ENCODE results near the gene SPATA9. TPM values are rescaled to one million over a fixed set of nuclear protein-coding genes. Genes with fewer than 3 reads are reported as not detected.

SPATA9 gene
- total and polyA plus RNA-seq, 9 of the 15 experiments (the other 6 are each of a cell fraction or from before 2014, with no cell fraction given), result 0.16 to 5.5 (median 0.39) TPM; not detected in 3

DNA sequence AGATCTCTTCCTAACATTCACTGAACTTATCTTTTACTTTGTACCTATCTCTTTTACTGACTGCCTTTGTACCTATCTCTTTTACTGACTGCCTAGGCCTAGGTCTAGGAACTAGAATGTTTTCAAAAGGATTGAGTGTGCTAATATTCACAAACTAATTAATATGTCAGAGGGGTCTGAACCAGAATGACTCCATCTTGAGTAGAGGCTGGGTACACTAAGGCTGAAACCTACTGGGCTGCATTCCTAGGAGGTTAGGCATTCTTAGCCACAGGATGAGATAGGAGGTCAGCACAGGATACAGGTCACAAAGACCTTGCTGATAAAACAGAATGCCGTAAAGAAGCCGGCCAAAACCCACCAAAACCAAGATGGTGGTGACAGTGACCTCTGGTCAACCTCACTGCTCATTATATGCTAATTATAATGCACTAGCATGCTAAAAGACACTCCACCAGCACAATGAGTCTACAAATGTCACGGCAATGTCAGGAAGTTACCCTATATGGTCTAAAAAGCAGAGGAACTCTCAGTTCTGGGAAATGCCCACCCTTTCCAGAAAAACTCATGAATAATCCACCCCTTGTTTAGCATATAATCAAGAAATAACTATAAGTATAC, 45.8 kb upstream of the SPATA9 start (continued):
- TF ChIP-seq CSDE1 (IDR thresholded peaks at IDR 0.05) (no peak), DEAF1 (CRISPR knock-in tag; IDR thresholded peaks at IDR 0.05) (peak; percentile 91), ZNF780A (CRISPR knock-in tag; IDR thresholded peaks at IDR 0.05) (peak; percentile 93), ZNF655 (CRISPR knock-in tag; IDR thresholded peaks at IDR 0.05) (peak; percentile 92), ADNP (tag; IDR thresholded peaks at IDR 0.05) (no peak), KAT7 (CRISPR knock-in tag; IDR thresholded peaks at IDR 0.05; ENCODE audit: borderline replicate concordance) (no peak), STAT5A (IDR thresholded peaks at IDR 0.05; ENCODE audit: borderline replicate concordance, low read length) (peak; percentile 97), POLR2B (IDR thresholded peaks at IDR 0.05; ENCODE audit: low read depth, partially characterized antibody) (no peak), ZNF444 (CRISPR knock-in tag; IDR thresholded peaks at IDR 0.05) (peak; percentile 98), JUNB (CRISPR knock-in tag; conservative IDR thresholded peaks at IDR 0.05) (peak; percentile 52; the same call in 1 of the 2 replicates), MBD2 (IDR thresholded peaks at IDR 0.05; ENCODE audit: borderline replicate concordance, low read depth) (peak; percentile 66; the same call in 1 of the 2 replicates), MXI1 (IDR thresholded peaks at IDR 0.05; ENCODE audit: low read depth, low read length) (no peak), SNAPC5 (CRISPR knock-in tag; IDR thresholded peaks at IDR 0.05) (peak; percentile 87)
- TF ChIP-seq, protein P1, sequence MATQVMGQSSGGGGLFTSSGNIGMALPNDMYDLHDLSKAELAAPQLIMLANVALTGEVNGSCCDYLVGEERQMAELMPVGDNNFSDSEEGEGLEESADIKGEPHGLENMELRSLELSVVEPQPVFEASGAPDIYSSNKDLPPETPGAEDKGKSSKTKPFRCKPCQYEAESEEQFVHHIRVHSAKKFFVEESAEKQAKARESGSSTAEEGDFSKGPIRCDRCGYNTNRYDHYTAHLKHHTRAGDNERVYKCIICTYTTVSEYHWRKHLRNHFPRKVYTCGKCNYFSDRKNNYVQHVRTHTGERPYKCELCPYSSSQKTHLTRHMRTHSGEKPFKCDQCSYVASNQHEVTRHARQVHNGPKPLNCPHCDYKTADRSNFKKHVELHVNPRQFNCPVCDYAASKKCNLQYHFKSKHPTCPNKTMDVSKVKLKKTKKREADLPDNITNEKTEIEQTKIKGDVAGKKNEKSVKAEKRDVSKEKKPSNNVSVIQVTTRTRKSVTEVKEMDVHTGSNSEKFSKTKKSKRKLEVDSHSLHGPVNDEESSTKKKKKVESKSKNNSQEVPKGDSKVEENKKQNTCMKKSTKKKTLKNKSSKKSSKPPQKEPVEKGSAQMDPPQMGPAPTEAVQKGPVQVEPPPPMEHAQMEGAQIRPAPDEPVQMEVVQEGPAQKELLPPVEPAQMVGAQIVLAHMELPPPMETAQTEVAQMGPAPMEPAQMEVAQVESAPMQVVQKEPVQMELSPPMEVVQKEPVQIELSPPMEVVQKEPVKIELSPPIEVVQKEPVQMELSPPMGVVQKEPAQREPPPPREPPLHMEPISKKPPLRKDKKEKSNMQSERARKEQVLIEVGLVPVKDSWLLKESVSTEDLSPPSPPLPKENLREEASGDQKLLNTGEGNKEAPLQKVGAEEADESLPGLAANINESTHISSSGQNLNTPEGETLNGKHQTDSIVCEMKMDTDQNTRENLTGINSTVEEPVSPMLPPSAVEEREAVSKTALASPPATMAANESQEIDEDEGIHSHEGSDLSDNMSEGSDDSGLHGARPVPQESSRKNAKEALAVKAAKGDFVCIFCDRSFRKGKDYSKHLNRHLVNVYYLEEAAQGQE (IDR thresholded peaks at IDR 0.05; ENCODE audit: borderline replicate concordance), result peak; percentile 90
- TF ChIP-seq, protein P1 (CRISPR knock-in tag; IDR thresholded peaks at IDR 0.05; ENCODE audit: low read depth), result peak; percentile 92
- TF ChIP-seq, protein P2, sequence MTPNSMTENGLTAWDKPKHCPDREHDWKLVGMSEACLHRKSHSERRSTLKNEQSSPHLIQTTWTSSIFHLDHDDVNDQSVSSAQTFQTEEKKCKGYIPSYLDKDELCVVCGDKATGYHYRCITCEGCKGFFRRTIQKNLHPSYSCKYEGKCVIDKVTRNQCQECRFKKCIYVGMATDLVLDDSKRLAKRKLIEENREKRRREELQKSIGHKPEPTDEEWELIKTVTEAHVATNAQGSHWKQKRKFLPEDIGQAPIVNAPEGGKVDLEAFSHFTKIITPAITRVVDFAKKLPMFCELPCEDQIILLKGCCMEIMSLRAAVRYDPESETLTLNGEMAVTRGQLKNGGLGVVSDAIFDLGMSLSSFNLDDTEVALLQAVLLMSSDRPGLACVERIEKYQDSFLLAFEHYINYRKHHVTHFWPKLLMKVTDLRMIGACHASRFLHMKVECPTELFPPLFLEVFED (CRISPR knock-in tag; conservative IDR thresholded peaks at IDR 0.05), result peak; percentile 99
